Glutamatergic neuron (in vitro differentiated cells): ENCODE data around the gene AK9. TPM values are rescaled to one million over a fixed set of nuclear protein-coding genes. Genes with fewer than 3 reads are reported as not detected.

Experiments used
- DNase-seq: peaks from one replicate; pipeline ENCODE4 v3.0.0; 2022
- H3K27ac Mint-ChIP-seq: one replicate; pipeline ENCODE4 v1.8.0; 2020; ENCODE audit warnings: mild to moderate bottlenecking, mixed read lengths, inconsistent platforms; ENCODE audit not compliant: unreplicated experiment
- H3K27me3 Mint-ChIP-seq: one replicate; pipeline ENCODE4 v1.8.0; 2020; ENCODE audit warnings: mild to moderate bottlenecking, moderate library complexity, mixed read lengths, inconsistent platforms; ENCODE audit not compliant: unreplicated experiment
- H3K36me3 Mint-ChIP-seq: one replicate; pipeline ENCODE4 v1.8.0; 2020; ENCODE audit warnings: mild to moderate bottlenecking, mixed read lengths, inconsistent platforms; ENCODE audit not compliant: unreplicated experiment
- H3K4me1 Mint-ChIP-seq: one replicate; pipeline ENCODE4 v1.8.0; 2020; ENCODE audit warnings: mild to moderate bottlenecking, low read depth, mixed read lengths, inconsistent platforms; ENCODE audit not compliant: unreplicated experiment
- H3K4me3 Mint-ChIP-seq: one replicate; pipeline ENCODE4 v1.8.0; 2020; ENCODE audit warnings: mild to moderate bottlenecking, mixed read lengths, inconsistent platforms; ENCODE audit not compliant: unreplicated experiment
- H3K9me3 Mint-ChIP-seq: one replicate; pipeline ENCODE4 v1.8.0; 2020; ENCODE audit warnings: mild to moderate bottlenecking, moderate library complexity, mixed read lengths, inconsistent platforms; ENCODE audit not compliant: unreplicated experiment
- total RNA-seq: library from RNA; stranded (reverse); fragmentation: NEBNext Ultra II Directional; extraction: Animal tissue kit (Norgen Biotek cat#: 25700); gene quantifications from one replicate; pipeline ENCODE4 v1.2.1, GENCODE V29; 2021; ENCODE audit not compliant: unreplicated experiment
- TF ChIP-seq, protein P1 (sequence below): fragments of 200-600 bp; sonication (generic); IDR thresholded peaks from one replicate; pipeline ENCODE4 v1.5.0; 2021; ENCODE audit not compliant: partially characterized antibody, unreplicated experiment

The AK9 gene
- total RNA-seq, 1 donor from 2014 or later = 8.1 TPM

DNA sequence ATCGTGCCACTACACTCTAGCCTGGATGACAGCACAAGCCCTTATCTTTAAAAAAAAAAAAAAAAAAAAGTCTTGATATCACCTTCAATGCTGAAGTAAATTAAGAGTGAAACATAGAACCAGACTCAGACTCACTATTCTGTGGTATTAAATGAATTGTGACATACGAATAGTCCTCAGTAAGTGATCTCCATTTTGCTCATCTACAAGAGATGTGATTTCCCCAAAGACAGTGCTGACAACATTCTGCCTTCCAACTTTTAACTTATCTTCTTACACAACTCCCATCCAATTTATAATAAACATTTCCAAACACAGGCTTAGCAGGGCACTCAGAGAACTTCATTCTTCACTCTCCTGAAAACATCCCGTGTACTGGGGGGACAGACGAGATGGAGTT, 216.0 kb downstream of the AK9 start:
- H3K4me1 Mint-ChIP-seq = peaks cover 8% of the 10 kb centered on the region
- TF ChIP-seq, protein P1, sequence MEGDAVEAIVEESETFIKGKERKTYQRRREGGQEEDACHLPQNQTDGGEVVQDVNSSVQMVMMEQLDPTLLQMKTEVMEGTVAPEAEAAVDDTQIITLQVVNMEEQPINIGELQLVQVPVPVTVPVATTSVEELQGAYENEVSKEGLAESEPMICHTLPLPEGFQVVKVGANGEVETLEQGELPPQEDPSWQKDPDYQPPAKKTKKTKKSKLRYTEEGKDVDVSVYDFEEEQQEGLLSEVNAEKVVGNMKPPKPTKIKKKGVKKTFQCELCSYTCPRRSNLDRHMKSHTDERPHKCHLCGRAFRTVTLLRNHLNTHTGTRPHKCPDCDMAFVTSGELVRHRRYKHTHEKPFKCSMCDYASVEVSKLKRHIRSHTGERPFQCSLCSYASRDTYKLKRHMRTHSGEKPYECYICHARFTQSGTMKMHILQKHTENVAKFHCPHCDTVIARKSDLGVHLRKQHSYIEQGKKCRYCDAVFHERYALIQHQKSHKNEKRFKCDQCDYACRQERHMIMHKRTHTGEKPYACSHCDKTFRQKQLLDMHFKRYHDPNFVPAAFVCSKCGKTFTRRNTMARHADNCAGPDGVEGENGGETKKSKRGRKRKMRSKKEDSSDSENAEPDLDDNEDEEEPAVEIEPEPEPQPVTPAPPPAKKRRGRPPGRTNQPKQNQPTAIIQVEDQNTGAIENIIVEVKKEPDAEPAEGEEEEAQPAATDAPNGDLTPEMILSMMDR = no peak
- no peak overlapping the region for H3K4me3 Mint-ChIP-seq
- H3K27ac Mint-ChIP-seq = no peak overlapping the region
- H3K27me3 Mint-ChIP-seq = no peaks in the 10 kb centered on the region
- H3K36me3 Mint-ChIP-seq = peaks cover 9% of the 10 kb centered on the region
- no peak for DNase-seq
- H3K9me3 Mint-ChIP-seq = no peaks in the 10 kb centered on the region

- Mint-ChIP-seq H3K4me1 (no peaks in the 10 kb centered on the region), H3K36me3 (peaks cover 6% of the 10 kb centered on the region), H3K9me3 (no peaks in the 10 kb centered on the region), H3K27ac (no peak overlapping the region), H3K27me3 (no peaks in the 10 kb centered on the region), H3K4me3 (no peak overlapping the region)
- no peak for DNase-seq
- TF ChIP-seq, protein P1 = no peak
Measured at GRCh38 chr6:109473120-109473519, 217.9 kb downstream of the AK9 start.

- no peak overlapping the region for H3K27ac Mint-ChIP-seq
- H3K4me3 Mint-ChIP-seq = no peak overlapping the region
- no peaks in the 10 kb centered on the region for H3K4me1 Mint-ChIP-seq
- TF ChIP-seq, protein P1 = no peak
- H3K9me3 Mint-ChIP-seq = no peaks in the 10 kb centered on the region
- peaks cover 6% of the 10 kb centered on the region for H3K36me3 Mint-ChIP-seq
- no peak for DNase-seq
- H3K27me3 Mint-ChIP-seq = no peaks in the 10 kb centered on the region
Measured at GRCh38 chr6:109472132-109472995, 218.6 kb downstream of the AK9 start.

DNA sequence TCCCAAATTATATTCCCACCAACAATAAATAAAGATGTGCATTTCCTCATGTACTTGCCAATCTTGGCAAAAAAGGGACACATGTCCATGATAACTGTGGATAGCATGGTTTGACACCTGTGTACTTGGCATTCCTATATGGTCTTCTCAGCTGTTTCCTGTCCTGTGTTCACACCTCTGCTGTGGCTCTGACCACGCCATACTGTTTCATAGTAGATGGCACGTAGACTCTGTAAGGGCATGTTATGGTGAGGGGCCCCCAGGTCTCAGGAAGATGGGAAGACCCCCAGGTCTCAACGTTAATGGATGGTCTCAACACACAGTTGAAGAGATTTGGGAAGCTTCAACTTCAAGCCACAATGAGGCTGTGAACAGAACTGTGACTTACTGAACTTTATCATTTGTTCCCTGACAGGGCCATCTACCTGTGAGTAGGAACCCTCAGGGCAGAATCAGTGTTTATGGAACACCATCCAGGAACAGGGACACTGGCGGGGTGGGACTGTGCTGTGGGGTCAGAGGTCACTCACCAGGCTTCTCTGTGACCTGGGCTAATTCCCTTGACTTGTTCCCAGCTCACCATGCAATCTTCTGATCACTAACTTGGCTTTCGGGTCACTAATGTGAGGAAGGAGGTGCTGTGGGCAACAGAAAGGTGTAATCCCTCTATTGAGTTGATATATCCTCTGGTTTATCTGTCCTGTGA, 219.7 kb downstream of the AK9 start:
- no peak overlapping the region for H3K4me3 Mint-ChIP-seq
- H3K27ac Mint-ChIP-seq = no peak overlapping the region
- peaks cover 6% of the 10 kb centered on the region for H3K36me3 Mint-ChIP-seq
- no peak for DNase-seq
- no peaks in the 10 kb centered on the region for H3K4me1 Mint-ChIP-seq
- no peaks in the 10 kb centered on the region for H3K27me3 Mint-ChIP-seq
- TF ChIP-seq, protein P1 = no peak
- H3K9me3 Mint-ChIP-seq = no peaks in the 10 kb centered on the region
